HG03342 (cell line): ENCODE data around the gene UBE2R2.
"Not testable (repeated sequence)": the region's sequence is repeated elsewhere in the genome, so short reads cannot be mapped to it uniquely, and the experiment has no call there.

Source experiments
- ATAC-seq: cut with Tn5 transposase; IDR thresholded peaks from one replicate; pipeline ENCODE4 v1.9.1; 2021; ENCODE audit warnings: mild to moderate bottlenecking, moderate library complexity; ENCODE audit not compliant: unreplicated experiment

Gene UBE2R2

GRCh38 chr9:33837138-33837537 lies 20.2 kb downstream of the UBE2R2 start:
- no peak for ATAC-seq

- no peak for ATAC-seq
Observed at GRCh38 chr9:33840381-33840780, 23.4 kb downstream of the UBE2R2 start.

DNA sequence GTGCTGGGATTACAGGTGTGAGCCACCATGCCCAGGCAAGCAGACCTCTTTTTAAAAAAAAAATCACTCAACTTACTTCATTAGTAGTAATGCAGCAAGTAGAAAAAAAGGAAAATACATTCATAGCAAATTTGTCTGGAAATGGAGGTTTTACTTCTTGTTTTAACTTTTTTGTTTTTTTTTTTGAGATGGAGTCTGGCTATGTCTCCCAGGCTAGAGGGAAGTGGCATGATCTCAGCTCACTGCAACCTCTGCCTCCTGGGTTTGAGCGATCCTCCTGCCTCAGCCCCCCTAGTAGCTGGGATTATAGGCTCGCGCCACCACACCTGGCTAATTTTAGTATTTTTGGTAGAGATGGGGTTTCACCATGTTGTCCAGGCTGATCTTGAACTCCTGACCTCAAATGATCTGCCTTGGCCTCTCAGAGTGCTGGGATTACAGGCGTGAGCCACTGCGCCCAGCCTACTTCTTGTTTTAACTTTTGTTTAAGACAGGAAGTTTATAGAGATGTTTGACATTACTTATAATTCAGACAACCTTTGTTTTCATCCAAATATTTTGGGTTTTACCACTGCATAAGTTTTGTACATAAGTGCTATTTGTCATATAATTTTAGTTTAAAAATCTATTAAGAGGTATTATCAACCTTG lies 26.5 kb downstream of the UBE2R2 start:
- ATAC-seq = no peak

DNA sequence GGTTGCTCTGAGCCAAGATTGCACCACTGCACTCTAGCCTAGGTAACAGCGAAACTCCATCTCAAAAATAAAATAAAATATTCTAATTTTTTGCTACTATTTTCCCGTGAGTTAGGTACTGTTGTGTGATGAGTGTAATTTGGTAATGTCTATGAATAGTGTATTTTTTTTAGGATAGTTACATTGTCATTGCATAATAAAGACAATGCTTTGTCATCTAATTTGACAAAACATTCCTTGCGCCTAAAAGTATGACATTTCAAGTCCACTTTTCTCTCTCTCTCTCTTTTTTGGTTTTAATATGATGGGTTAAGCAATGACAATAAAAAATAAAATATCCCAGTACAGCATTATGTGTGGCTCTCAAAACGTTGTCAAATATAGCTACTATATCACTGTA lies 29.3 kb downstream of the UBE2R2 start:
- ATAC-seq = no peak

DNA sequence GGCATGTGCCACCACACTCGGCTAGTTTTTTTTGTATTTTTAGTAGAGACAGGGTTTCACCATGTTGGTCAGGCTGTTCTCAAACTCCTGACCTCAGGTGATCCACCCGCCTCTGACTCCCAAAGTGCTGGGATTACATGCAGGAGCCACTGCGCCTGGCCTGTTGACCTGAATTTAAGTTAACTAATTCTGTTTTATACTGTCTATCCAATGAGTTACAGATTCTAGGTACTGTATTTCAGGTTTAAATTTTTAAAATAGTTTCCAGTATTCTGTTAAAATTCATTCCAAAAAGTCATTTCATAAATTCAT lies 30.9 kb downstream of the UBE2R2 start:
- ATAC-seq = not testable (repeated sequence)

DNA sequence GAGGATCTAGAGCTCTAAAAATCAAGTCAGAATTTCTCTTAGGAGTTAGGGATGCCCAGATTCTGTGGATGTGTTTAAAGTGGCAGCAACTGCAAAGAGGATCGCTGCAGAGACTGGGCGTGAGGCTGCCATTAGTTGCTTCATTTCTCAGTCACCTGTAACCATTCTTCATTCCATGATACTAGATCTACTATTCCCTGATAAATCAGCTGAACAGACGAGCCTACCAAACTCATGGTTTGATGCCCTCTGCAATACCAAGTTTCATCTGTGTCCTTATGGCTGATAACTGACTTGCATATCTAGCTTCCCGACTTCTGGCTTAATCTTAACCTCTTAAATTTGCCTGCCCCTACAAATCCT lies 33.3 kb downstream of the UBE2R2 start:
- no peak for ATAC-seq

GRCh38 chr9:33850677-33851076 lies 33.7 kb downstream of the UBE2R2 start:
- ATAC-seq = no peak

DNA sequence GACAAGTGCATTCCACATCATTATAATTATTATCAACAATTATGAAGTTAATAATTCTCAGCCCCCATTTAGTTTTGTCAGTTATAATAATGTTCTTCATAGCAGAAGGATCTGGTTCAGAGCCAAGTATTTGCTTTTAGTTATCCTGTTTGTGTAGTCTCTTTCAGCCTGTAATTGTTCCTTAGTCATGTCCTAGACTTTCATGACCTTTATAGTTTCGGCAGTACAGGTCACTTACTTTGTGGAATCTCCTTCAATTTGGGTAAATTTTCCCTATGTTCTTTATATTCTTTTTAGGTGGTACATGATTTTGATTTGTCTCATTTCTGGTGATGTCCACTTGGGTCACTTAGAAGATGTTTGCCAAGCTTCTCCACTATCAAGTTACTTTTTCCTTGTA lies 34.3 kb downstream of the UBE2R2 start:
- ATAC-seq = no peak

GRCh38 chr9:33852216-33852826 lies 35.4 kb downstream of the UBE2R2 start:
- no peak for ATAC-seq

- ATAC-seq = no peak
Observed at GRCh38 chr9:33856247-33856646, 39.3 kb downstream of the UBE2R2 start.

- no peak for ATAC-seq
Observed at GRCh38 chr9:33858423-33858822, 41.5 kb downstream of the UBE2R2 start.

- no peak for ATAC-seq
Observed at GRCh38 chr9:33860200-33860871, 43.4 kb downstream of the UBE2R2 start.

DNA sequence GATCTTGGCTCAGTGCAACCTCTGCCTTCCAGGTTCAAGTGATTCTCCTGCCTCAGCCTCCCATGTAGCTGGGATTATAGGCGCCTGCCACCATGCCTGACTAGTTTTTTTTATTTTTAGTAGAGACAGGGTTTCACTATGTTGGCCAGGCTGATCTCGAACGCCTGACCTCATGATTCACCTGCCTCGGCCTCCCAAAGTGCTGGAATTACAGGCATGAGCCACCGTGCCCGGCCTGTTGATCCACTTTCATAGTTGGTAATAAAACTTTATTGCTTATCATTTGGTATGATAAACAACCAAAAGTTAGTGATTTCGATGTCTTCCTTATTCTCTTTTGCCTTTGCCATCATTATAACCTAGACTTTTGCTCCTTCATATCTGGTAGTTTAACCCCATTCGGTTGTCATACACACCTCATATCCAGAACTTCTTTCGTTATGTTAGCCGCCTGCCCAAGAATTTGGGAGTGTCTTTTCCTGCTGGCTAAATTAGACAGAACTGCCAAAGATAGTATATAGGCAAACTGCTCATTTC lies 45.0 kb downstream of the UBE2R2 start:
- no peak for ATAC-seq

DNA sequence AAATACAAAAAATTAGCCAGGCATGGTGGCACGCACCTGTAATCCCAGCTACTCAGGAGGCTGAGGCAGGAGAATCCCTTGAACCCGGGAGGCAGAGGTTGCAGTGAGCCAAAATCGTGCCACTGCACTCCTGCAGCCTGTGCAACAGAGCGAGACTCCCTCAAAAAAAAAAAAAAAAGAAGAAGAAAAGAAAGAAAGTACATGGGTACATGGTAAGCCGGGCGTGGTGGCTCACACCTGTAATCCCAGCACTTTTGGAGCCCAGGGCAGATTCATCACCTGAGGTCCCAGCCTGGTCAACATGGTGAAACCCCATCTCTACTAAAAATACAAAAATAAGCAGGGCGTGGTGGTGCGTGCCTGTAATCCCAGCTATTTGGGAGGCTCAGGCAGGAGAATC lies 46.1 kb downstream of the UBE2R2 start:
- ATAC-seq = not testable (repeated sequence)

- no peak for ATAC-seq
Observed at GRCh38 chr9:33867747-33868439, 50.9 kb downstream of the UBE2R2 start.

DNA sequence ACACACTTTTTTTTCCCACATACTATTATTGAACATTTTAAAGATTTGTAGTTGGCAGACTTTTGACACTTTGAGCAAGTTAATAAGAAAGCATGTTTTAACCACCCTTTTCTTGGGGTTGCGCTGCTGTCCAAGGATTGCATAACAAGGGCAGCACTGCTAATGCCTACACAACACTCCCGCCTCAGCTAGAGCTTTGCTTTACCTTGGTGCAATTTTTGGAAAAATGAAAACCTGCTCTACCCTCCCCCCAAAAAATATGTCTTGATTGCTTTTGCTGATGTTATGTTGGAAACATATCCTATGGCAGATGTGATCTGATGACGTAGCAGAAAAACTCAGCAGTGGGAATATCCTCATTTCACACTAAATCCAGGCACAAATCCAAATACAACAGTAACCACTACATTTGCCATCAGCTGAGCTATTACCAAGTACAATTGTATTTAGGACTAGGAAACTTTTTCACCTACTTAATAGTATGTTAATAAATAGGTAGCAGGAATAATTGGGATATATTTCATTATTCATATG lies 51.5 kb downstream of the UBE2R2 start:
- ATAC-seq = no peak

DNA sequence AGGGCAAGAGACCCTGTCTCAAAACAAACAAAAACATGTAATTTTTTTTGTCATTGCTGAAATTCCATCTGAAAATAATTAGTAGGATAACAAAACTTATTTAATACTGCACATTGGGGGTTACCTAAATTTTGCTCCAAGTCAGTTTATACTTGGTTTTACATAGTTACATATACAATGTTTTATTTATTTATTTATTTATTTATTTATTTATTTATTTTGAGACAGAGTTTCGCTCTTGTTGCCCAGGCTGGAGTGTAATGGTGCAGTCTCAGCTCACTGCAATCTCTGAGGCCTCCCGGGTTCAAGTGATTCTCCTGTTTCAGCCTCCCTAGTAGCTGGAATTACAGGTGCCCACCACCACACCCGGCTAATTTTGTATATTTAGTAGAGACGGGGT lies 52.3 kb downstream of the UBE2R2 start:
- ATAC-seq = not testable (repeated sequence)

GRCh38 chr9:33877727-33878489 lies 60.9 kb downstream of the UBE2R2 start:
- ATAC-seq = no peak

- ATAC-seq = no peak
Observed at GRCh38 chr9:33878691-33879366, 61.9 kb downstream of the UBE2R2 start.
